Body of pancreas (tissue), 4 donors: Measurements from ENCODE around the gene NFIC. TPM values are rescaled to one million over a fixed set of nuclear protein-coding genes. Genes with fewer than 3 reads are reported as not detected.
"Not testable (repeated sequence)": the region's sequence is repeated elsewhere in the genome, so short reads cannot be mapped to it uniquely, and the experiment has no call there.

ENCODE experiments used
- ATAC-seq: fragments of 150-250 bp; one replicate; pipeline ENCODE4 v1.9.1; 2016
- DNase-seq, 4 donors: peaks; one replicate each; pipeline ENCODE4 v3.0.0-alpha.2; 2019
- H3K27ac ChIP-seq, 4 donors: fragments of 200-600 bp; sonication (generic); 1 replicate in 3 of 4; 2 replicates in 1 of 4; pipeline versions ENCODE4 v1.5.1 to v1.6.1; 2016 to 2019; ENCODE audit warnings: mild to moderate bottlenecking in 1 of 4, mixed read lengths in 1 of 4, moderate library complexity in 1 of 4
- H3K27me3 ChIP-seq, 2 donors: fragments of 200-600 bp; sonication (generic); one replicate each; pipeline ENCODE4 v1.6.0; 2016; ENCODE audit warnings: mild to moderate bottlenecking in 1 of 2
- H3K36me3 ChIP-seq, 2 donors: fragments of 200-600 bp; sonication (generic); replicated peaks in 1 of 2; 2 replicates each; pipeline ENCODE4 v1.5.1; 2016; ENCODE audit warnings: low read depth in 2 of 2; ENCODE audit not compliant: insufficient read depth in 1 of 2
- H3K4me1 ChIP-seq: fragments of 200-600 bp; sonication (generic); one replicate; pipeline ENCODE4 v1.6.0; 2016
- H3K4me3 ChIP-seq, 2 donors: fragments of 200-600 bp; sonication (generic); 1 replicate in 1 of 2; 2 replicates in 1 of 2; pipeline ENCODE4 v1.5.1; 2016 to 2019
- H3K9me3 ChIP-seq, 3 donors: fragments of 200-600 bp; sonication (generic); 1 replicate in 2 of 3; 2 replicates in 1 of 3; pipeline ENCODE4 v1.5.1; 2016
- CTCF ChIP-seq, 7 experiments: fragments of 450-650 bp in 4 of 7; fragments of 200-600 bp in 3 of 7; sonication (generic) in 3 of 7; IDR thresholded peaks; one replicate each; pipeline ENCODE4 v1.5.1; 2016 to 2019; ENCODE audit warnings: antibody characterized with exemption in 7 of 7
- POLR2A ChIP-seq, 3 donors: fragments of 450-650 bp; IDR thresholded peaks; one replicate each; pipeline ENCODE4 v1.6.1; 2016; ENCODE audit warnings: antibody characterized with exemption in 3 of 3, mild to moderate bottlenecking in 2 of 3
- WGBS, 2 donors: methylation state at CpG; one replicate each; pipeline ENCODE4 v1.1.5; 2017; 5-methylcytosine and 5-hydroxymethylcytosine counted together
- intact Hi-C: fragments of 100-400 bp; cut with DNase I; formaldehyde crosslinking; loops from one replicate; pipeline ENCODE4 v1.15.1; 2023
- total RNA-seq, 2 donors: library from RNA; depleted of rRNA; stranded (reverse); fragments of >200 nt; gene quantifications; one replicate each; pipeline ENCODE4 v1.1.0, GENCODE V29; 2016

The NFIC gene
- total RNA-seq, 2 donors from 2014 or later = 178 to 186 TPM

DNA sequence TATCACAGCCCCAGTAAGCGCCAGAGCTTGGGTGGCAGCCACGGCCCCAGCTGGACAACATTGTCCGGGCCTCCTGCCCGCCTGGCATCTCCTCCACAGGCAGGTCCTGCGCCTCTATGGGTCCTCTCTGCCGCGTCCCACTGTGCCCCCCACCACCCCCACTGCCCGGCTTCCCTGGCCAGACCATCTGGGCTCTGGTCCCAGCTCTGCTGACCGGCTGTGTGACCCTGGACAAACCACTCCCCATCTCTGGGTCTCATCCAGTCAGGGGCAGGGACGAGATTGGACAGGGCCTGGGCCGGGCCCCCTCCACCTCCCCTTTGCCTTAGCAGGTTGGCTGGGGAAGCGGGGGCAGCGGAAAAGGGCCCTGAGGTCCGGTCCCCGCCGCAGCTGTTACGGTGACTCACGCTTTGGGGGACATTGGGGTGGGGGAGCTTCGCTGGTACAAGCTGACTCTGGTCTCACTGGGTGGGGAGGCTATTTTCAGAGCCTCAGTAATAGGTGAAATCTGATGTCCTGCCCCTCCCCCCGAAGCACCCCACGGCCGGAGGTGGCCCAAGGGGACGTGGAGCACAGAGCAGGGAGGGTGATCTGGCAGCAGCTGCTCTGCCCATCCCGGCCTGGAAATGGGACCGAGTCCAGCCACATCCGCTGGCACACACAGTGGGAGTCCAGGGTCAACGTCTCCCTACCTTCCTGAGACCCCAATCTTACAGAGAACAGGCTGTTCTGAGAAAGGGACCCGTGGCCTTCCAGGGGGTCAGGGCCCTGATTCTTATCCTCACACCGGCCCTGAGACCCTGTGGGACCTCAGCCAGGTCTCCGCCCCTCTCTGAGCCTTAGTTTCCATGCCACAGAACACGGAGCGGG, 9.1 kb downstream of the NFIC start:
- WGBS, 2 donors = 10 to 12% methylated on average over 11 to 32 of the region's 32 CpGs
- ATAC-seq = peak; percentile 75

DNA sequence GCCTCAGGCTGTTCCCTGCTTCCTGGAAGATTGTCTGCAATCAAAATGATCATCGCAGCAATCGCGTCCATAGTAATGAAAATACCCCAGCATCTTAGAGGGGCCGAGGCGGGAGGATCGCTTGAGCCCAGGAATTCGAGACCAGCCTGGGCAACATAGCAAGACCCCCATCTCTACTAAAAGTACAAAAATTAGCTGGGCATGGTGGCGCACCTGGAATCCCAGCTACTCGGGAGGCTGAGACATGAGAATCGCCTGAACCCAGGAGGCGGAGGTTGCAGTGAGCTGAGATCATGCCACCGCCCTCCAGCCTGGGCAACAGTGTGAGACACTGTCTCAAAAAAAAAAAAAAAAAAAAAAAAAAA, 9.7 kb downstream of the NFIC start:
- WGBS, 2 donors = 69 to 71% methylated on average over 12 of the region's 12 CpGs
- H3K4me3 ChIP-seq, ATAC-seq, H3K27me3 ChIP-seq, H3K9me3 ChIP-seq, intact Hi-C loops, H3K36me3 ChIP-seq: not testable (repeated sequence)
- peak in 1 of 4 donors; percentile 45 for DNase-seq
- H3K4me1 ChIP-seq = peaks cover 88% of the 10 kb centered on the region
- H3K27ac ChIP-seq = peak overlapping the region; percentile 91 to 99 (median 96)

More for the DNA sequence above, 9.1 kb downstream of the NFIC start:
- H3K4me1 ChIP-seq = peaks cover 88% of the 10 kb centered on the region
- H3K27ac ChIP-seq = peak overlapping the region; percentile 91 to 99 (median 96)
- TF ChIP-seq POLR2A (IDR thresholded peaks at IDR 0.05) (peak; percentile 11 to 52 (median 35)), CTCF (IDR thresholded peaks at IDR 0.05) (no peak)
- intact Hi-C loops = no loop called here
- H3K9me3 ChIP-seq = no peaks in the 10 kb centered on the region
- H3K4me3 ChIP-seq = no peak overlapping the region
- no peaks in the 10 kb centered on the region for H3K36me3 ChIP-seq
- peak; percentile 87 to 96 (median 92) for DNase-seq
- no peaks in the 10 kb centered on the region for H3K27me3 ChIP-seq

GRCh38 chr19:3378352-3379150, 12.2 kb downstream of the NFIC start:
- peaks cover 92% of the 10 kb centered on the region for H3K4me1 ChIP-seq
- intact Hi-C loops = no loop called here
- TF ChIP-seq CTCF (IDR thresholded peaks at IDR 0.05) (no peak), POLR2A (IDR thresholded peaks at IDR 0.05) (no peak)

GRCh38 chr19:3380829-3381228, 14.4 kb downstream of the NFIC start:
- peak overlapping the region in 3 of 4 donors; percentile 27 to 99 (median 63) for H3K27ac ChIP-seq
- no peaks in the 10 kb centered on the region for H3K27me3 ChIP-seq
- intact Hi-C loops = no loop called here
- peaks cover 0 to 12% of the 10 kb centered on the region in 2 donors for H3K36me3 ChIP-seq
- TF ChIP-seq POLR2A (IDR thresholded peaks at IDR 0.05) (no peak), CTCF (IDR thresholded peaks at IDR 0.05) (no peak)
- no peaks in the 10 kb centered on the region for H3K9me3 ChIP-seq
- no peak overlapping the region for H3K4me3 ChIP-seq
- 93 to 96% methylated on average over 7 to 11 of the region's 11 CpGs for WGBS, 2 donors
- DNase-seq (peak in 2 of 4 donors; percentile 10 to 12), ATAC-seq (no peak)
- H3K4me1 ChIP-seq = peaks cover 90% of the 10 kb centered on the region

More at GRCh38 chr19:3378352-3379150, 12.2 kb downstream of the NFIC start:
- 72 to 80% methylated on average over 10 to 11 of the region's 11 CpGs for WGBS, 2 donors
- H3K27ac ChIP-seq = peak overlapping the region in 3 of 4 donors; percentile 62 to 99 (median 63)
- H3K9me3 ChIP-seq = no peaks in the 10 kb centered on the region
- H3K27me3 ChIP-seq = no peaks in the 10 kb centered on the region
- peaks cover 0 to 12% of the 10 kb centered on the region in 2 donors for H3K36me3 ChIP-seq
- H3K4me3 ChIP-seq = no peak overlapping the region
- no peak for ATAC-seq
- DNase-seq = peak in 1 of 4 donors; percentile 13
